ENCODE measurements around the gene MYH13. TPM values are rescaled to one million over a fixed set of nuclear protein-coding genes. Genes with fewer than 3 reads are reported as not detected.
A peak's percentile ranks its signal among the peaks of the same experiment; 100 is the strongest.

MYH13 gene
- total RNA-seq, 1 experiment from 2014 or later = not detected

DNA sequence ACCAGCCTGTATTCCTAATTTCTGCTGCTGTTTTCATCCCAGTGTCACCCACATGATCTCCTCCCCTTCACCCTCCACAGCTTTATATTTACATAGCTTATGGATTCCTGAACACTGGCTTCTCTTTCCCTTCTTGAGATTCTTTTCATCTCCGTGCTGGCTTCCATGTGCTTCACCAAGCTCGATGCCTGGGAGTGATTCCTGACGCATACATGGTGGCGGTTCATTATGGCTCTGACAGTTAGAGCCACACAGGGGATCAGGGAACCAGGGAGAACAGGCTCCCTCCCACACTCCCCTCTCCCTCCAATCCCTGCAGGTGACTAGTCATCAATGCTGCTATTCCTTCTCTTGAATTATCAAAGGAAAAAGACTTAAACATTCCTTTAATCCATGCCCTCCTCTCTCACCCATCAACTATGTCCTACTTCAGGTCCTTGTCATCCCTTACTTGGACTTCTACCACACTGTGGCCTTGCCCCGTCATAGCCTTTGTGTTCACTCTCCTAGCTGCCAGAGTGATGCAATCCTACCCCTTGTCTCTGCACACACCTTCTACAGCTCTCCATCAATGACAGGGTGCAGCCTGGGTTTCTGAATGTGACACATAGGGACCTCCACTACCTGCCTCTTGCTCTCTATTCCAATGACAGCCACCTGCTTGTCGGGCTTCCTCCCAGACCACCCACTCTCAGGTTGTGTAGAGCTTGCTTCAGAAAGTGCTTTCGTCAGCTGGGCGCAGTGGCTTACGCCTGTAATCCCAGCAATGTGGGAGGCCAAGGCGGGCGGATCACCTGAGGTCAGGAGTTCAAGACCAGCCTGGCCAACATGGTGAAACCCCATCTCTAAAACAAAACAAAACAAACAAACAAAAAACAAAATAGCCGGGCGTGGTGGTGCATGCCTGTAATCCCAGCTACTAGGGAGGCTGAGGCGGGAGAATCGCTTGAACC, 43.6 kb downstream of the MYH13 start:
- H3K9me3 Mint-ChIP-seq (ENCODE audit: low read depth, unreplicated experiment) = peaks cover 5% of the 10 kb centered on the region
- intact Hi-C loops (cut with micrococcal nuclease; ENCODE audit: unreplicated experiment) = no loop called here
- H3K36me3 Mint-ChIP-seq (ENCODE audit: insufficient read depth, unreplicated experiment) = no peaks in the 10 kb centered on the region
- no peak overlapping the region for H3K4me3 Mint-ChIP-seq (ENCODE audit: low read depth, unreplicated experiment)
- TF ChIP-seq, protein P1, sequence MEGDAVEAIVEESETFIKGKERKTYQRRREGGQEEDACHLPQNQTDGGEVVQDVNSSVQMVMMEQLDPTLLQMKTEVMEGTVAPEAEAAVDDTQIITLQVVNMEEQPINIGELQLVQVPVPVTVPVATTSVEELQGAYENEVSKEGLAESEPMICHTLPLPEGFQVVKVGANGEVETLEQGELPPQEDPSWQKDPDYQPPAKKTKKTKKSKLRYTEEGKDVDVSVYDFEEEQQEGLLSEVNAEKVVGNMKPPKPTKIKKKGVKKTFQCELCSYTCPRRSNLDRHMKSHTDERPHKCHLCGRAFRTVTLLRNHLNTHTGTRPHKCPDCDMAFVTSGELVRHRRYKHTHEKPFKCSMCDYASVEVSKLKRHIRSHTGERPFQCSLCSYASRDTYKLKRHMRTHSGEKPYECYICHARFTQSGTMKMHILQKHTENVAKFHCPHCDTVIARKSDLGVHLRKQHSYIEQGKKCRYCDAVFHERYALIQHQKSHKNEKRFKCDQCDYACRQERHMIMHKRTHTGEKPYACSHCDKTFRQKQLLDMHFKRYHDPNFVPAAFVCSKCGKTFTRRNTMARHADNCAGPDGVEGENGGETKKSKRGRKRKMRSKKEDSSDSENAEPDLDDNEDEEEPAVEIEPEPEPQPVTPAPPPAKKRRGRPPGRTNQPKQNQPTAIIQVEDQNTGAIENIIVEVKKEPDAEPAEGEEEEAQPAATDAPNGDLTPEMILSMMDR (IDR thresholded peaks at IDR 0.05; ENCODE audit: unreplicated experiment) = no peak
- CTCF ChIA-PET = no interaction called here
- no TSS peak for BruUV-seq (replicated peaks)
- H3K27ac Mint-ChIP-seq (ENCODE audit: unreplicated experiment) = no peak overlapping the region
- no peaks in the 10 kb centered on the region for H3K27me3 Mint-ChIP-seq (ENCODE audit: unreplicated experiment)
- no peak for DNase-seq
- H3K4me1 Mint-ChIP-seq (ENCODE audit: low read depth, unreplicated experiment) = no peaks in the 10 kb centered on the region

DNA sequence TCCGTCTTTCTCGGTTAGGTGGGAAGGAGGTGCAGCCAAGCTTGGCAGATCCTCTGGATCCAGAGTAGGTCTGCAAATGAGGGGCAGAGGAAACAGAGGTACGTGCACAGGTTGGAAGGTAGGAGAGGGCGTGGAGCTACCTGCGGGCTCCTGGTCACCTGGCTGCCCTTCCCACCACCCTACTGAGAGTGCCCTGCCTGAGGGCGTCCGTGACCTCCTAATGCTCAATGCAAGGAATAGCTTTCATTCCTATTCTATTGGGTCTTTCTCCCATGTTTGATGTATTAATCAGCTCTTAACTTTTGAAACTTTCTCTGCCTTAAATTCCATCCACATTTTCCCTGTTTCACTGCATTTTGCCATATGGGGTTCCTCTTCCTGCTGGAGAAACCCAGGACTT, 44.6 kb downstream of the MYH13 start:
- BruUV-seq (replicated peaks) = no TSS peak
- Mint-ChIP-seq H3K36me3 (ENCODE audit: insufficient read depth, unreplicated experiment) (no peaks in the 10 kb centered on the region), H3K27ac (ENCODE audit: unreplicated experiment) (no peak overlapping the region), H3K4me1 (ENCODE audit: low read depth, unreplicated experiment) (no peaks in the 10 kb centered on the region), H3K9me3 (ENCODE audit: low read depth, unreplicated experiment) (peaks cover 2% of the 10 kb centered on the region), H3K27me3 (ENCODE audit: unreplicated experiment) (no peaks in the 10 kb centered on the region), H3K4me3 (ENCODE audit: low read depth, unreplicated experiment) (no peak overlapping the region)
- TF ChIP-seq, protein P1 (IDR thresholded peaks at IDR 0.05; ENCODE audit: unreplicated experiment) = no peak
- CTCF ChIA-PET = no interaction called here
- DNase-seq = no peak
- intact Hi-C loops (cut with micrococcal nuclease; ENCODE audit: unreplicated experiment) = no loop called here

DNA sequence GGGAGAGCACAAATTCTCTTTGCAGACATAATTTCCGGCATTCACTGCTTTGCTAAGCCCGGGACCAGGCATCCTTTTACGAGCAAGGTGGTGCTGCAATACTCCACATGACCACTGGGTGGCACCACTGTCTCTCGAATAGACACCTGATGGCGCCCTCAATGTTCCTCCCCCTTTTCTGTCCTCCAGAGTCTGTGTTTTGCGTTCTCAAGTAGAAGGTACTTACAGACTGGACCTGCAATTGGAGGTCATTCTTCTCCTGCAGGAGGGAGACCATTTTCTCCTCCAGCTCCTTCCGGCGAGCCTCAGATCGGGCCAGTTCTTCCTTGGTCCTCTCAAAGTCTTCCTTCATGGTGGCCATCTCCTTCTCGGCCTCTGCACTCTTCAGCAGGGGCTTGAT, 45.2 kb downstream of the MYH13 start:
- Mint-ChIP-seq H3K27ac (ENCODE audit: unreplicated experiment) (no peak overlapping the region), H3K36me3 (ENCODE audit: insufficient read depth, unreplicated experiment) (no peaks in the 10 kb centered on the region), H3K4me1 (ENCODE audit: low read depth, unreplicated experiment) (no peaks in the 10 kb centered on the region), H3K27me3 (ENCODE audit: unreplicated experiment) (no peaks in the 10 kb centered on the region), H3K9me3 (ENCODE audit: low read depth, unreplicated experiment) (peaks cover 2% of the 10 kb centered on the region), H3K4me3 (ENCODE audit: low read depth, unreplicated experiment) (no peak overlapping the region)
- peak; percentile 67 for DNase-seq
- TF ChIP-seq, protein P1 (IDR thresholded peaks at IDR 0.05; ENCODE audit: unreplicated experiment) = peak; percentile 72
- CTCF ChIA-PET = no interaction called here
- intact Hi-C loops (cut with micrococcal nuclease; ENCODE audit: unreplicated experiment) = loop anchor here (2.0 kb wide), 1 partner anchor 287 kb away; no protein-coding TSS in a partner anchor
- no TSS peak for BruUV-seq (replicated peaks)

DNA sequence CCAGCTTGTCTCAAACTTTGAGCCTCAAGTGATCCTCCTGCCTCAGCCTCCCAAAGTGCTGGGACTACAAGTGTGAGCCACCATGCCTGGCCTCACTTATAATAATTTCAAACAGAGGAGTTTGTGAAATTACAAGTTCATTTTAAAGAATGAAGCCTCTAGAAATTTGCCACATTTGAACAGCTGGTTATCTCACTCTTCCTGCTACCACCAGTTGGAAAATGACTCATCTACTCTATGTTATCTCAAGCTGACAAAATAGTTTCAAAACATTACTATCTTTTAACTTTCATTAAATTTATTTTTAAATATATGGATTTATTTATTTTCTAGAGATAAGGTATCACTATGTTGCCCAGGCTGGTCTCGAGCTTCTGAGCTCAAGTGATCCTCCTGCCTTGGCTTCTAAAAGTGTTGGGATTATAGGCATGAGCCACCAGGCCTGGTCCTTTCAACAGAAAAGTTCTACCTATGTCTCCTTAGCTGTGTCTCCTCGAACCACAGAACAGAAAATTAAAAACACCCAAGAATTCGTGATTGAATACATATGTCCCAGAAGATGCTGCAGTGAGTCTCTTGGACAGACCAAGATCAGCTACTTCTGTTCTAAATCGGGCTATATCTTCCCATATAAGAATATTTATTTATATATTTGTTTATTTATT, 47.6 kb downstream of the MYH13 start:
- CTCF ChIA-PET = no interaction called here
- intact Hi-C loops (cut with micrococcal nuclease; ENCODE audit: unreplicated experiment) = no loop called here

More for the DNA sequence above, 47.6 kb downstream of the MYH13 start:
- Mint-ChIP-seq H3K27ac (ENCODE audit: unreplicated experiment) (no peak overlapping the region), H3K27me3 (ENCODE audit: unreplicated experiment) (no peaks in the 10 kb centered on the region), H3K9me3 (ENCODE audit: low read depth, unreplicated experiment) (no peaks in the 10 kb centered on the region), H3K4me1 (ENCODE audit: low read depth, unreplicated experiment) (no peaks in the 10 kb centered on the region), H3K36me3 (ENCODE audit: insufficient read depth, unreplicated experiment) (no peaks in the 10 kb centered on the region), H3K4me3 (ENCODE audit: low read depth, unreplicated experiment) (no peak overlapping the region)
- TF ChIP-seq, protein P1 (IDR thresholded peaks at IDR 0.05; ENCODE audit: unreplicated experiment) = no peak
- DNase-seq = no peak
- BruUV-seq (replicated peaks) = no TSS peak
